CD14-positive monocyte (primary cell): ENCODE measurements around the gene PARP3. TPM values are rescaled to one million over a fixed set of nuclear protein-coding genes. Genes with fewer than 3 reads are reported as not detected.
A peak's percentile ranks its signal among the peaks of the same experiment; 100 is the strongest.

ENCODE experiments used
- DNase-seq, 3 donors: peaks; one replicate each; pipeline ENCODE4 v3.0.0-alpha.2; 2011 to 2022
- H2AFZ ChIP-seq: 2 replicates; pipeline ENCODE4 v1.6.0; 2012; ENCODE audit warnings: mild to moderate bottlenecking, low read depth, low read length, inconsistent platforms; ENCODE audit not compliant: insufficient read depth, poor library complexity, severe bottlenecking
- H3K27ac ChIP-seq, 2 donors: 1 replicate in 1 of 2; 2 replicates in 1 of 2; pipeline ENCODE4 v1.5.1; 2012 to 2013; ENCODE audit warnings: low read length in 2 of 2, control low read depth in 1 of 2, inconsistent platforms in 1 of 2, low read depth in 1 of 2, mild to moderate bottlenecking in 1 of 2
- H3K27me3 ChIP-seq, 2 donors: one replicate each; pipeline versions ENCODE4 v1.6.0 to v1.6.1; 2011 to 2013; ENCODE audit warnings: low read length in 2 of 2; ENCODE audit not compliant: control insufficient read depth in 2 of 2, insufficient read depth in 2 of 2
- H3K36me3 ChIP-seq, 2 donors: replicated peaks in 1 of 2; 1 replicate in 1 of 2; 2 replicates in 1 of 2; pipeline versions ENCODE4 v1.5.1 to v1.6.1; 2012 to 2013; ENCODE audit warnings: low read length in 2 of 2, control low read depth in 1 of 2, inconsistent platforms in 1 of 2, mild to moderate bottlenecking in 1 of 2; ENCODE audit not compliant: insufficient read depth in 2 of 2, control insufficient read depth in 1 of 2
- H3K4me1 ChIP-seq, 2 donors: 1 replicate in 1 of 2; 2 replicates in 1 of 2; pipeline versions ENCODE4 v1.5.1 to v1.6.1; 2012 to 2013; ENCODE audit warnings: low read length in 2 of 2, control low read depth in 1 of 2, inconsistent platforms in 1 of 2, mild to moderate bottlenecking in 1 of 2, moderate library complexity in 1 of 2; ENCODE audit not compliant: insufficient read depth in 2 of 2, control insufficient read depth in 1 of 2
- H3K4me2 ChIP-seq: replicated peaks from 2 replicates; pipeline ENCODE3; 2012; ENCODE audit warnings: low read length, moderate library complexity, mild to moderate bottlenecking; ENCODE audit not compliant: poor library complexity, severe bottlenecking; ENCODE audit errors: extremely low read depth
- H3K4me3 ChIP-seq, 3 experiments: fragments of 200-600 bp in 1 of 3; sonication (generic) in 1 of 3; replicated peaks in 1 of 3; 1 replicate in 2 of 3; 2 replicates in 1 of 3; pipeline ENCODE4 v1.5.1; 2011 to 2013; ENCODE audit warnings: low read length in 3 of 3, mild to moderate bottlenecking in 3 of 3, control low read depth in 2 of 3, low read depth in 2 of 3, inconsistent platforms in 1 of 3, moderate library complexity in 1 of 3
- H3K79me2 ChIP-seq: 2 replicates; pipeline ENCODE4 v1.6.0; 2012; ENCODE audit warnings: mild to moderate bottlenecking, control low read depth, inconsistent platforms, low read length, moderate library complexity; ENCODE audit not compliant: insufficient read depth
- H3K9ac ChIP-seq: 2 replicates; pipeline ENCODE4 v1.6.0; 2017; ENCODE audit warnings: low read length, mild to moderate bottlenecking; ENCODE audit not compliant: insufficient read depth, poor library complexity, severe bottlenecking
- H3K9me3 ChIP-seq, 2 donors: replicated peaks in 1 of 2; 1 replicate in 1 of 2; 2 replicates in 1 of 2; pipeline versions ENCODE4 v1.5.1 to v1.6.1; 2012 to 2013; ENCODE audit warnings: low read length in 2 of 2, control low read depth in 1 of 2; ENCODE audit not compliant: control insufficient read depth in 1 of 2, insufficient read depth in 1 of 2
- H4K20me1 ChIP-seq: 2 replicates; pipeline ENCODE4 v1.6.0; 2012; ENCODE audit warnings: mild to moderate bottlenecking, low read length, control low read depth, moderate library complexity; ENCODE audit not compliant: insufficient read depth
- H3K27ac Mint-ChIP-seq, 7 donors: one replicate each; pipeline ENCODE4 v1.8.0; 2020; ENCODE audit warnings: mild to moderate bottlenecking in 7 of 7, mixed read lengths in 7 of 7, moderate library complexity in 6 of 7, inconsistent platforms in 2 of 7
- H3K27me3 Mint-ChIP-seq, 3 donors: one replicate each; pipeline ENCODE4 v1.8.0; 2021 to 2022; ENCODE audit warnings: low read depth in 3 of 3, mild to moderate bottlenecking in 3 of 3, mixed read lengths in 3 of 3, moderate library complexity in 3 of 3, inconsistent platforms in 1 of 3
- H3K36me3 Mint-ChIP-seq, 2 donors: one replicate each; pipeline ENCODE4 v1.8.0; 2020; ENCODE audit warnings: mixed read lengths in 2 of 2, inconsistent platforms in 1 of 2, mild to moderate bottlenecking in 1 of 2
- H3K4me1 Mint-ChIP-seq: one replicate; pipeline ENCODE4 v1.8.0; 2020; ENCODE audit warnings: mild to moderate bottlenecking, mixed read lengths
- H3K4me3 Mint-ChIP-seq, 2 donors: one replicate each; pipeline ENCODE4 v1.8.0; 2020; ENCODE audit warnings: mild to moderate bottlenecking in 2 of 2, mixed read lengths in 2 of 2, moderate library complexity in 1 of 2
- H3K9me3 Mint-ChIP-seq, 7 donors: one replicate each; pipeline ENCODE4 v1.8.0; 2020 to 2022; ENCODE audit warnings: mixed read lengths in 7 of 7, mild to moderate bottlenecking in 6 of 7, moderate library complexity in 6 of 7, inconsistent platforms in 2 of 7
- WGBS: methylation state at CpG from one replicate; pipeline ENCODE4 v1.1.5; 2013; ENCODE audit warnings: missing lambda C conversion rate; ENCODE audit not compliant: insufficient coverage; 5-methylcytosine and 5-hydroxymethylcytosine counted together
- intact Hi-C, 2 donors: fragments of 100-400 bp; cut with micrococcal nuclease; formaldehyde crosslinking; loops; one replicate each; pipeline versions ENCODE4 v1.15.0 to v1.15.1; 2023
- polyA plus RNA-seq, 3 donors: library from polyadenylated mRNA; depleted of rRNA in 1 of 3; unstranded in 2 of 3; stranded (reverse) in 1 of 3; fragments of 300-500 nt in 2 of 3; fragments of >200 nt in 1 of 3; fragmentation: Illumina TruSeq in 2 of 3; gene quantifications; 1 replicate in 2 of 3; 2 replicates in 1 of 3; pipeline ENCODE4 v1.2.3, GENCODE V29; 2012 to 2021
- TF ChIP-seq, protein P1 (sequence below): fragments of 200-600 bp; IDR thresholded peaks from one replicate; pipeline ENCODE4 v1.8.0; 2022; ENCODE audit warnings: antibody characterized with exemption, mild to moderate bottlenecking

Gene PARP3
- polyA plus RNA-seq, 3 donors = 1.2 to 6.9 (median 1.7) TPM

GRCh38 chr3:51986010-51986947, 44.1 kb downstream of the PARP3 start:
- Mint-ChIP-seq H3K9me3 (peaks cover 0 to 2% (median 0%) of the 10 kb centered on the region in 7 donors), H3K4me3 (no peak overlapping the region), H3K27me3 (peaks cover 0 to 3% (median 0%) of the 10 kb centered on the region in 3 donors), H3K4me1 (peaks cover 20% of the 10 kb centered on the region), H3K27ac (peak overlapping the region in 2 of 7 donors; percentile 40 to 73), H3K36me3 (peaks cover 3 to 4% of the 10 kb centered on the region in 2 donors)
- Histone ChIP-seq H3K9me3 (no peaks in the 10 kb centered on the region), H4K20me1 (peaks cover 2% of the 10 kb centered on the region), H3K4me1 (peaks cover 19 to 25% of the 10 kb centered on the region in 2 donors), H3K4me2 (no peak overlapping the region), H3K9ac (no peak overlapping the region), H3K27ac (no peak overlapping the region), H3K79me2 (peaks cover 1% of the 10 kb centered on the region), H2AFZ (no peak overlapping the region), H3K27me3 (no peaks in the 10 kb centered on the region), H3K4me3 (no peak overlapping the region), H3K36me3 (peaks cover under 1 to 1% of the 10 kb centered on the region in 2 donors)
- TF ChIP-seq, protein P1, sequence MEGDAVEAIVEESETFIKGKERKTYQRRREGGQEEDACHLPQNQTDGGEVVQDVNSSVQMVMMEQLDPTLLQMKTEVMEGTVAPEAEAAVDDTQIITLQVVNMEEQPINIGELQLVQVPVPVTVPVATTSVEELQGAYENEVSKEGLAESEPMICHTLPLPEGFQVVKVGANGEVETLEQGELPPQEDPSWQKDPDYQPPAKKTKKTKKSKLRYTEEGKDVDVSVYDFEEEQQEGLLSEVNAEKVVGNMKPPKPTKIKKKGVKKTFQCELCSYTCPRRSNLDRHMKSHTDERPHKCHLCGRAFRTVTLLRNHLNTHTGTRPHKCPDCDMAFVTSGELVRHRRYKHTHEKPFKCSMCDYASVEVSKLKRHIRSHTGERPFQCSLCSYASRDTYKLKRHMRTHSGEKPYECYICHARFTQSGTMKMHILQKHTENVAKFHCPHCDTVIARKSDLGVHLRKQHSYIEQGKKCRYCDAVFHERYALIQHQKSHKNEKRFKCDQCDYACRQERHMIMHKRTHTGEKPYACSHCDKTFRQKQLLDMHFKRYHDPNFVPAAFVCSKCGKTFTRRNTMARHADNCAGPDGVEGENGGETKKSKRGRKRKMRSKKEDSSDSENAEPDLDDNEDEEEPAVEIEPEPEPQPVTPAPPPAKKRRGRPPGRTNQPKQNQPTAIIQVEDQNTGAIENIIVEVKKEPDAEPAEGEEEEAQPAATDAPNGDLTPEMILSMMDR = no peak
- intact Hi-C loops = no loop called here
- WGBS = 100% methylated on average over 2 of the region's 12 CpGs
- DNase-seq = no peak

DNA sequence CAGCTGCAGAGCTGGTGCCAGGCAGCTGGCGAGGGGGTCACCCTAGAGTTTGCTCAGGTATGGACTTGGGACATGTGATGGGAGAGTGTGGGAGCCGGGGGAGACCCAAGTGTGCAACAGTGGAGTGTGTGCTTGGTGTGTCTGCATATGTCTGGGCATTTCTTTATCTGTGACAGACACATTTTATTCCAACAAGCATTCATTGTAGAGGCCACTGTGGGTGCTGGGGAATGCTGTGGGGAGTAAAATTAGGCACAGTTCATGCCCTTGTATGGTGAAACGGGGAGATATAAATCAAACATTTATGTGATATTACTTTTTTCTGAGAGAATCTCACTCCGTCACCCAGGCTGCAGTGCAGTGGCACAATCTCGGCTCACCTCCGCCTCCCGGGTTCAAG, 45.4 kb downstream of the PARP3 start:
- Histone ChIP-seq H3K36me3 (peaks cover 13 to 14% of the 10 kb centered on the region in 2 donors), H3K9me3 (no peaks in the 10 kb centered on the region), H4K20me1 (peaks cover 14% of the 10 kb centered on the region), H3K27me3 (no peaks in the 10 kb centered on the region), H3K4me2 (no peak overlapping the region), H3K4me3 (no peak overlapping the region), H2AFZ (no peak overlapping the region), H3K9ac (no peak overlapping the region), H3K4me1 (peaks cover 10 to 17% of the 10 kb centered on the region in 2 donors), H3K27ac (no peak overlapping the region), H3K79me2 (peaks cover 5% of the 10 kb centered on the region)
- peak overlapping the region in 2 of 7 donors; percentile 7 to 11 for H3K27ac Mint-ChIP-seq
- peaks cover 0 to 2% (median 0%) of the 10 kb centered on the region in 3 donors for H3K27me3 Mint-ChIP-seq
- TF ChIP-seq, protein P1 = no peak
- H3K36me3 Mint-ChIP-seq = peaks cover 9 to 16% of the 10 kb centered on the region in 2 donors
- H3K9me3 Mint-ChIP-seq = peaks cover 0 to 2% (median 0%) of the 10 kb centered on the region in 7 donors
- DNase-seq = no peak
- 96% methylated on average over 5 of the region's 7 CpGs for WGBS
- intact Hi-C loops = no loop called here
- H3K4me1 Mint-ChIP-seq = peaks cover 15% of the 10 kb centered on the region
- no peak overlapping the region for H3K4me3 Mint-ChIP-seq
